Hepatocyte (in vitro differentiated cells): ENCODE measurements around the gene SCAPER. TPM values are rescaled to one million over a fixed set of nuclear protein-coding genes. Genes with fewer than 3 reads are reported as not detected.

Experiments used
- DNase-seq: peaks from one replicate; pipeline ENCODE4 v3.0.0-alpha.2; 2016; ENCODE audit warnings: low spot score
- H2AFZ ChIP-seq: fragments of 200-600 bp; sonication (generic); 2 replicates; pipeline ENCODE4 v1.6.0; 2016; ENCODE audit warnings: antibody characterized with exemption, mild to moderate bottlenecking
- H3K27ac ChIP-seq: fragments of 200-600 bp; sonication (generic); 2 replicates; pipeline ENCODE4 v1.5.1; 2016; ENCODE audit warnings: mild to moderate bottlenecking
- H3K27me3 ChIP-seq: fragments of 200-600 bp; sonication (generic); 2 replicates; pipeline ENCODE4 v1.6.1; 2016
- H3K36me3 ChIP-seq: fragments of 200-600 bp; sonication (generic); replicated peaks from 2 replicates; pipeline ENCODE4 v1.5.1; 2016; ENCODE audit warnings: low read depth; ENCODE audit not compliant: insufficient read depth
- H3K4me1 ChIP-seq: fragments of 200-600 bp; sonication (generic); 2 replicates; pipeline ENCODE4 v1.5.1; 2016; ENCODE audit warnings: mild to moderate bottlenecking, moderate library complexity; ENCODE audit not compliant: insufficient read depth
- H3K4me2 ChIP-seq: fragments of 200-600 bp; sonication (generic); 2 replicates; pipeline ENCODE4 v1.6.0; 2016
- H3K4me3 ChIP-seq: fragments of 200-600 bp; sonication (generic); 2 replicates; pipeline ENCODE4 v1.5.1; 2016; ENCODE audit warnings: mild to moderate bottlenecking
- H3K79me2 ChIP-seq: fragments of 200-600 bp; sonication (generic); 2 replicates; pipeline ENCODE4 v1.6.0; 2017; ENCODE audit warnings: mild to moderate bottlenecking
- H3K9me2 ChIP-seq: fragments of 200-600 bp; sonication (generic); replicated peaks from 2 replicates; pipeline ENCODE4 v1.6.0; 2017; ENCODE audit warnings: mild to moderate bottlenecking; ENCODE audit not compliant: insufficient read depth
- H3K9me3 ChIP-seq: fragments of 200-600 bp; sonication (generic); 2 replicates; pipeline ENCODE4 v1.5.1; 2016; ENCODE audit warnings: low read depth, mild to moderate bottlenecking
- H4K20me1 ChIP-seq: fragments of 200-600 bp; sonication (generic); 2 replicates; pipeline ENCODE4 v1.6.0; 2016; ENCODE audit warnings: mild to moderate bottlenecking; ENCODE audit not compliant: insufficient read depth, poor library complexity, severe bottlenecking
- EZH2 ChIP-seq: fragments of 200-600 bp; sonication (generic); IDR thresholded peaks from 2 replicates; pipeline ENCODE4 v1.6.1; 2016; ENCODE audit warnings: antibody characterized with exemption, mild to moderate bottlenecking, borderline replicate concordance
- EZH2phosphoT487 ChIP-seq: fragments of 200-600 bp; sonication (generic); IDR thresholded peaks from one replicate; pipeline ENCODE4 v1.6.1; 2018; ENCODE audit warnings: antibody characterized with exemption, mild to moderate bottlenecking, low read depth, moderate library complexity; ENCODE audit not compliant: unreplicated experiment, severe bottlenecking
- WGBS: methylation state at CpG from one replicate; pipeline ENCODE4 v1.1.6; 2016; ENCODE audit warnings: low lambda C conversion rate; ENCODE audit errors: missing lambda C conversion rate; 5-methylcytosine and 5-hydroxymethylcytosine counted together
- polyA plus RNA-seq: library from polyadenylated mRNA; unstranded; fragments of >200 nt; fragmentation: Nextera tagmentation; extraction: Ambion mirVana; gene quantifications from 2 replicates; pipeline ENCODE4 v1.2.1, GENCODE V29; 2016
- total RNA-seq: library from RNA; depleted of rRNA; stranded (reverse); fragments of >200 nt; gene quantifications from 2 replicates; pipeline ENCODE4 v1.2.3, GENCODE V29; 2014
- TF ChIP-seq, protein P1 (sequence below): fragments of 200-600 bp; sonication (generic); IDR thresholded peaks from 2 replicates; pipeline ENCODE4 v1.5.1; 2016; ENCODE audit warnings: antibody characterized with exemption, mild to moderate bottlenecking; ENCODE audit not compliant: poor library complexity

The SCAPER gene
- total and polyA plus RNA-seq, 2 experiments from 2014 or later, result 20.8 to 27.4 TPM

DNA sequence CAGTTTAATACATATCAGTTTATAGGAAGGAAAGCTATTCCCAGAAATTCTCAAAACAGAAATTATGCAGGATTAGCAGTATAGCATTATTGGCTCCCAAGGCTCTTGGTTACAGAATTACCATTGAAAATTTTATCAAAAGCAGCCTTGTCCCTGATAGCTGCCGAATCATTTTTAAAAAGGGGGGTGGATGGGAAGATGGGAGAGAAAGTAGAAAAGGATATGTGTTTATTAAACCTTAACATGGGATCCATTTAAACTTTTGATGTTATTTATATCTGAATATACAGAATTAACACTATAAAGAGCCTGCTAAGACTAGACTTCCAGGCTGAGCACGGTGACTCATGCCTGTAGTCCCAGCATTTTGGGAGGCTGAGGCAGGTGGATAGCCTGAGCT is 37.2 kb upstream of the SCAPER start:
- Histone ChIP-seq H3K9me2 (no peaks in the 10 kb centered on the region), H2AFZ (no peak overlapping the region), H4K20me1 (no peaks in the 10 kb centered on the region), H3K79me2 (no peaks in the 10 kb centered on the region), H3K4me1 (no peaks in the 10 kb centered on the region), H3K9me3 (no peaks in the 10 kb centered on the region), H3K4me2 (no peak overlapping the region), H3K36me3 (no peaks in the 10 kb centered on the region), H3K27ac (no peak overlapping the region), H3K27me3 (no peaks in the 10 kb centered on the region), H3K4me3 (no peak overlapping the region)
- 94% methylated on average over 2 of the region's 2 CpGs for WGBS
- TF ChIP-seq, protein P1, sequence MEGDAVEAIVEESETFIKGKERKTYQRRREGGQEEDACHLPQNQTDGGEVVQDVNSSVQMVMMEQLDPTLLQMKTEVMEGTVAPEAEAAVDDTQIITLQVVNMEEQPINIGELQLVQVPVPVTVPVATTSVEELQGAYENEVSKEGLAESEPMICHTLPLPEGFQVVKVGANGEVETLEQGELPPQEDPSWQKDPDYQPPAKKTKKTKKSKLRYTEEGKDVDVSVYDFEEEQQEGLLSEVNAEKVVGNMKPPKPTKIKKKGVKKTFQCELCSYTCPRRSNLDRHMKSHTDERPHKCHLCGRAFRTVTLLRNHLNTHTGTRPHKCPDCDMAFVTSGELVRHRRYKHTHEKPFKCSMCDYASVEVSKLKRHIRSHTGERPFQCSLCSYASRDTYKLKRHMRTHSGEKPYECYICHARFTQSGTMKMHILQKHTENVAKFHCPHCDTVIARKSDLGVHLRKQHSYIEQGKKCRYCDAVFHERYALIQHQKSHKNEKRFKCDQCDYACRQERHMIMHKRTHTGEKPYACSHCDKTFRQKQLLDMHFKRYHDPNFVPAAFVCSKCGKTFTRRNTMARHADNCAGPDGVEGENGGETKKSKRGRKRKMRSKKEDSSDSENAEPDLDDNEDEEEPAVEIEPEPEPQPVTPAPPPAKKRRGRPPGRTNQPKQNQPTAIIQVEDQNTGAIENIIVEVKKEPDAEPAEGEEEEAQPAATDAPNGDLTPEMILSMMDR, result no peak
- TF ChIP-seq EZH2phosphoT487, result no peak
- TF ChIP-seq EZH2, result no peak
- no peak for DNase-seq

DNA sequence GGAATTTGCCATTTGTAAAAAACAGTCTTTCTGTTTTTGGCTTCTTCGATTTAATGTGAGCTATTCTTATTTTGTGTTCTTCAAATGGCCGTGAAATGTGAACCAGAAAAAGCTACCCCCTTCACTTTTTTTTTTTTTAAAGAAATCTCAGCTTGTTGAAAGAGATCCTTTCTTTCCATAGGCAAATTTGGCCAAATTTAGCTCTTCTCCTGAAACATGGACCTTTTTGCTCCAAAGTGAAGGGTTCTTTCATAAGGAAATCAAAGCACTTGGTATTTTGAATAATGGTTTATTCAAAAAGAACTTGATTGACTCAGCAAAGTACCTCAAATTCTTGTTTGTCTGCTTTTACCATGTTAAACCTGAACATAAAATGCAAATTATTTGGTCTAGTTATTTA is 36.5 kb upstream of the SCAPER start:
- TF ChIP-seq EZH2 (no peak), EZH2phosphoT487 (no peak)
- TF ChIP-seq, protein P1, result no peak
- H3K4me3 ChIP-seq, result no peak overlapping the region
- DNase-seq, result no peak
- H3K4me2 ChIP-seq, result no peak overlapping the region
- 88% methylated on average over 2 of the region's 2 CpGs for WGBS
- no peaks in the 10 kb centered on the region for H3K4me1 ChIP-seq
- H3K9me2 ChIP-seq, result no peaks in the 10 kb centered on the region
- H3K36me3 ChIP-seq, result no peaks in the 10 kb centered on the region
- no peak overlapping the region for H3K27ac ChIP-seq
- no peaks in the 10 kb centered on the region for H3K9me3 ChIP-seq
- H3K27me3 ChIP-seq, result no peaks in the 10 kb centered on the region
- H3K79me2 ChIP-seq, result no peaks in the 10 kb centered on the region
- H2AFZ ChIP-seq, result no peak overlapping the region
- H4K20me1 ChIP-seq, result no peaks in the 10 kb centered on the region

DNA sequence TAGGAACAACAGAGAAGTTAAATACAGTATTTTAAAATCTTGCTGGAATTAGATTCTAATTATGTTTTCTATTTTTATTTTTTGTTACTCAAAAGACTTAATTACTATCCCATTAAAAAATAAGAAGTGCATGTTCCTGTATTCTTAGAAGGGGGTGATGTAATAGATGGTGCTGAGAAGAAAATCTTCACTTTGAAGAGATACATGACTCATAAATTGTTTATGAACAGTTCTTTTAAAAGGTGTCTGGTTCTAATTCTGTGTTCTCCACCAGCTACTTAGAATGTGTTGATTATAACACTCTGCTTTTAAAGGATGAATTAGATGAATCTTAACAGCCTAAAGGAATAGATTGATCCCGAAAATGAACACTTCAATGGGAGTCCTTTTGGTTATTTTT is 34.6 kb upstream of the SCAPER start:
- WGBS, result 0% methylated on average over 1 of the region's 1 CpG
- no peaks in the 10 kb centered on the region for H3K9me3 ChIP-seq
- H3K9me2 ChIP-seq, result no peaks in the 10 kb centered on the region
- no peaks in the 10 kb centered on the region for H3K27me3 ChIP-seq
- H3K4me1 ChIP-seq, result no peaks in the 10 kb centered on the region
- no peaks in the 10 kb centered on the region for H4K20me1 ChIP-seq
- H3K4me2 ChIP-seq, result no peak overlapping the region
- DNase-seq, result no peak
- no peak overlapping the region for H3K27ac ChIP-seq
- no peak overlapping the region for H3K4me3 ChIP-seq
- no peaks in the 10 kb centered on the region for H3K36me3 ChIP-seq
- H2AFZ ChIP-seq, result no peak overlapping the region
- peaks cover 9% of the 10 kb centered on the region for H3K79me2 ChIP-seq
- TF ChIP-seq EZH2 (no peak), EZH2phosphoT487 (no peak)
- TF ChIP-seq, protein P1, result no peak

DNA sequence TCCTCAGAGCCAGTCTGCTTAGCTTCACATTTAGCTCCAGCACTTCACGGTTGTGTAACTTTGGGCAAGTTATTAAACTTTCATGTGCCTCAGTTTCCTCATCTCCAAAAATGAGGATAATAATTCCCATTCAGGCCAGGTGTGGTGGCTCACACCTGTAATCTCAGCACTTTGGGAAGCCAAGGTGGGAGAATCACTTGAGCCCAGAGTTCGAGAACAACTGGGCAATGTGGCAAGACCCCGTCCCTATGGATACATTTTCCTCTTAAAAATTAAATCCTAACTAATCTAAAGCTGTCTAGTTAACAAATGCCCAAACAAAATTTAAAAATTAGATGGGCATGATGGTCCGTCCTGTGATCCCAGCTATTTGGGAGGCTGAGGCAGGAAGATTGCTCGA is 33.6 kb upstream of the SCAPER start:
- DNase-seq, result no peak
- Histone ChIP-seq H3K27ac (no peak overlapping the region), H3K36me3 (no peaks in the 10 kb centered on the region), H3K9me3 (no peaks in the 10 kb centered on the region), H3K4me2 (no peak overlapping the region), H3K4me1 (no peaks in the 10 kb centered on the region), H3K4me3 (no peak overlapping the region), H3K27me3 (no peaks in the 10 kb centered on the region), H2AFZ (no peak overlapping the region), H4K20me1 (no peaks in the 10 kb centered on the region), H3K79me2 (peaks cover 18% of the 10 kb centered on the region), H3K9me2 (no peaks in the 10 kb centered on the region)
- WGBS, result 99% methylated on average over 5 of the region's 5 CpGs
- TF ChIP-seq, protein P1, result no peak
- TF ChIP-seq EZH2 (no peak), EZH2phosphoT487 (no peak)
